Globus pallidus (tissue), 1 donor: ENCODE measurements around the gene IL17RA.

Experiments
- DNase-seq: peaks from one replicate; pipeline ENCODE4 v3.0.0-alpha.2; 2015; ENCODE audit warnings: low spot score

IL17RA gene

GRCh38 chr22:17084554-17085276 is at the start of gene IL17RA:
TSS of gene IL17RA (plus strand) at chr22:17085000. CDS start at chr22:17085092, 92 bp downstream.
- peak; percentile 81 for DNase-seq

- DNase-seq = peak; percentile 36
These were observed 49.6 kb upstream of the IL17RA start for GRCh38 chr22:17035246-17035645.

- peak; percentile 63 for DNase-seq
These were observed 48.6 kb upstream of the IL17RA start for GRCh38 chr22:17035976-17036841.

- peak; percentile 29 for DNase-seq
These were observed 47.7 kb upstream of the IL17RA start for GRCh38 chr22:17036842-17037711.

- DNase-seq = no peak
These were observed 41.3 kb upstream of the IL17RA start for GRCh38 chr22:17043521-17043920.

GRCh38 chr22:17046566-17047348 is 38.0 kb upstream of the IL17RA start:
- no peak for DNase-seq

- no peak for DNase-seq
These were observed 37.1 kb upstream of the IL17RA start for GRCh38 chr22:17047656-17048055.

- DNase-seq = no peak
These were observed 28.7 kb upstream of the IL17RA start for GRCh38 chr22:17056058-17056457.

GRCh38 chr22:17056807-17057206 is 28.0 kb upstream of the IL17RA start:
- no peak for DNase-seq

GRCh38 chr22:17057959-17058814 is 26.6 kb upstream of the IL17RA start:
- peak; percentile 74 for DNase-seq

GRCh38 chr22:17060126-17060525 is 24.7 kb upstream of the IL17RA start:
- no peak for DNase-seq

- DNase-seq = peak; percentile 29
These were observed 21.2 kb upstream of the IL17RA start for GRCh38 chr22:17063411-17064106.

- DNase-seq = no peak
These were observed 20.2 kb upstream of the IL17RA start for GRCh38 chr22:17064498-17065100.

GRCh38 chr22:17065433-17065832 is 19.4 kb upstream of the IL17RA start:
- DNase-seq = no peak

- DNase-seq = no peak
These were observed 11.9 kb upstream of the IL17RA start for GRCh38 chr22:17072877-17073276.

- DNase-seq = no peak
These were observed 10.2 kb upstream of the IL17RA start for GRCh38 chr22:17074648-17075002.

- DNase-seq = no peak
These were observed 7.5 kb upstream of the IL17RA start for GRCh38 chr22:17077255-17077654.

- DNase-seq = no peak
These were observed 5.2 kb upstream of the IL17RA start for GRCh38 chr22:17079572-17079971.

- DNase-seq = no peak
These were observed 1.5 kb upstream of the IL17RA start for GRCh38 chr22:17083255-17083654.
